DND-41 (cell line): ENCODE data around the gene PSKH1.

ENCODE experiments used
- CTCF ChIP-seq: IDR thresholded peaks from 2 replicates; pipeline ENCODE4 v1.5.1; 2012; ENCODE audit warnings: borderline replicate concordance, low read length, moderate library complexity, mild to moderate bottlenecking; ENCODE audit not compliant: poor library complexity, severe bottlenecking; ENCODE audit errors: extremely low read depth
- EZH2 ChIP-seq: IDR thresholded peaks from 3 replicates; pipeline ENCODE4 v1.6.1; 2012; ENCODE audit warnings: borderline replicate concordance, low read depth, mild to moderate bottlenecking, moderate library complexity, low read length, inconsistent platforms; ENCODE audit not compliant: severe bottlenecking

DNA sequence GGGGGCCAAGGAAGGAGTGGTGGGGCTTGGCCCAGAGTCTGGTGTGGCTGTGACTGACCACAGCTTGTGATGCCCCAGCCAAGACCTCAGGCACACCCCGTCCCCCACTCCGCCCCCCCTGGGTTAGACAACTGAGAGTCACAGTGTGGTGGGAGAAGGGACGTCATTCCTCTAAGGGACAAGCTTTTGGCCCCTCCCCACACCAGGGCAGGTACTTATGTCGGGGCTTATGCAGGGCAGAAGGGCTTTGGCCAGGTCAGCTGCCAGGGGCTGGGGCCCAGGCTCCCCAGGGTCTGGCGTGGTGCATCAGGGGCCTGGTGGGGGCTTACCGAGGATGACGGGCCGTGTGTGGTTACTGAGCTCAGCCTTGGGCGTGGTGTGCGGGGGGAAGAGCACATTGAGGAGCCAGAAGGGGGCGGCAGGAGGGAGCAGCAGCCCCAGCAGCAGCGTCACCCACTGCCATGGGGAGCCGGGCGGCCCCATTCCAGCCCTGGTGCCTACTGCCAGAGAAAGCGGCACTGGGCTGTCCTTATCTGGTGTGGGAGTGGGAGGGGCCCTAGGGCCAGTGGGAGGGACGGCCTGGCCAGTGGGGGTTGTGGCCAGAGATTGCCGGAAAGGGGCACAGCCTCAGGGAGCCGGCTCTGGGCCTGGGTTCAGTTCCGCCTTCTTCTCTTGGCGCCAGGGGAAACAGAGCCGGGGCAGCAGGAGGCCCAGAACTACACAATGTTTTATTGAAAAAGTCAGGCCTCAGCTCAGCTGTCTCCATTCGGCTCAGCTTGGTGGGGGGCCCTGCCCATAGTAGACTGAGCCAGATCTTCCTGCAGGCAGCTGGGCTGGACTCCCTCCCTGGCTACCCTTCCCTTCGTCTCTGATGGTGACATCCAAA is 50.8 kb downstream of the PSKH1 start, which contains the start of gene LCAT:
- TF ChIP-seq CTCF (no peak), EZH2 (no peak)
